Brain microvascular endothelial cell (primary cell): Measurements from ENCODE around the gene MAP4K1.
"Not testable (repeated sequence)": the region's sequence is repeated elsewhere in the genome, so short reads cannot be mapped to it uniquely, and the experiment has no call there.

Source experiments
- DNase-seq: peaks from one replicate; pipeline ENCODE4 v3.0.0-alpha.2; 2020
- H3K27ac ChIP-seq: fragments of 250-450 bp; sonication (Bioruptor Pico); 2 replicates; pipeline ENCODE4 v1.5.1; 2020; ENCODE audit warnings: mild to moderate bottlenecking, moderate library complexity
- H3K27me3 ChIP-seq: fragments of 250-450 bp; sonication (Bioruptor Pico); replicated peaks from 2 replicates; pipeline ENCODE4 v1.5.1; 2020; ENCODE audit warnings: mild to moderate bottlenecking
- H3K36me3 ChIP-seq: fragments of 250-450 bp; sonication (Bioruptor Pico); replicated peaks from 2 replicates; pipeline ENCODE4 v1.5.1; 2020; ENCODE audit warnings: mild to moderate bottlenecking
- H3K4me3 ChIP-seq: 2 replicates; pipeline ENCODE4 v1.5.1; 2011; ENCODE audit warnings: low read depth, mild to moderate bottlenecking, control low read depth, low read length, moderate library complexity
- CTCF ChIP-seq: IDR thresholded peaks from 2 replicates; pipeline ENCODE4 v1.5.1; 2011; ENCODE audit warnings: low read depth, mild to moderate bottlenecking, moderate library complexity, low read length, control low read depth, inconsistent platforms; ENCODE audit errors: missing control alignments
- in situ Hi-C: cut with HindIII; loops from 2 replicates; pipeline ENCODE4 v1.10.0; 2017; ENCODE audit warnings: low sequenced_read_pairs, low pct_ligation_motif_present

Gene MAP4K1

GRCh38 chr19:38639679-38640078, 21.9 kb upstream of the MAP4K1 start:
- no peak overlapping the region for H3K4me3 ChIP-seq
- no peak overlapping the region for H3K27ac ChIP-seq
- in situ Hi-C loops: no loop called here
- peaks cover 12% of the 10 kb centered on the region for H3K36me3 ChIP-seq
- no peaks in the 10 kb centered on the region for H3K27me3 ChIP-seq
- DNase-seq: no peak
- TF ChIP-seq CTCF: no peak

DNA sequence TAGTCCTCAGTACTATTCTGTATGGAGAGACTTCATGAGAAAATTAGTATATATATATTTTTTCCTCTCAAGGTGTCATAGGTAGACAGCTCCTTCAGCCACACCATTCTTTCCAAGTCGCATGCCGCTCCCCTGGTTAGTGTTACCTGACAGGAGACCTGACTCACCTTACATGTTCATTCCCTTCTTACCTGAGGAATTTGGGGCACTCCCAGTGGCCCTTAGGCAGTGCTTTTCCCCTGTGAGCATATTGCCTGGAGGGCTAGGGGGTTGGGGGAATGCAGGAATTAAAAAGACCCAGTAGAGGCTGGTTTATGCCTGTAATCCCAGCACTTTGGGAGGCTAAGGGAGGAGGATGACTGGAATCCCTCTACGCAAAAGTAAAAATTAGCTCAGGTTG, 20.7 kb upstream of the MAP4K1 start:
- Histone ChIP-seq H3K27ac (no peak overlapping the region), H3K36me3 (peaks cover 12% of the 10 kb centered on the region)
- in situ Hi-C loops: no loop called here

DNA sequence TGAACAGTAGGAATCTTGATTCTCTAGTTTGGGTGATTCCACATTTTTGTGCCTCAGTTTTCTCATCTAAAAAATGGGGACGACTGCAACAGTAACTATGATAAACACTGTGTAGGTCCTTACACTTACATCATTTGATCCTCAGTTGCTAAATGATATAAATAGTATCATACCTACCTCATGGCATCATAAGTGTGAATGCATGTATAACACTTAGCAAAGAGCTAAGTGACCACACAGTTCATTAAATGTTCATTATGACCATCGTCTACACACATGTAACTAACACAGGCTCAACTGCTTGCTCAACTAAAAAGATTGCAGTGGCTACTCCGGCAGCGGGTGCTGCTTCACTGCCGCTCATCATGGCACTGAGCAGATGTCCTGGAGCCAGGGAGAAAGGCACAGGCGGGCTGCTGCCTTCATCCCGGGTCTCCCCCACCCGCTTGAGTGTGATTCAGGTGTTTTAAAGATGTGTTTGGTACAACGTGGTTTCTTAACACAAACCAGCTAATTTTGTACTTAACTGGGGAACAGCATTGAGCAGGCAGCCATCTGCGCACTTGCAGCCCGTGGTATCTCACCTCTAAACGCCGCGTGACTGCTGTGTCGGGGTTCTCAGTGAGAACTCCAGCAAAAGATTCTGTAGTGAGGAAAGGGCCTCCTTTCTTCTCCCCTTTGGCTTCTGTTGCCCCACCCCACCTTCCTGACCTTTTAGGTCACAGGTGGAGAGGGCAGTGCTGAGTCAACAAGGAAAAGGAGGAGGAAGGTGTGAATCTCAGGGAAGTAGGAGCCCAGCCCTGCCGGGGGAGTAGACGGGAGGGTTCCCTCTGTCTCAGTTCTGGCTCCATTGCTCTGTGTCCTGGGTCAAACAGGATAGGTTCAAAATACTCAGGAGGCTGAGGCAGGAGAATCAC, 18.0 kb upstream of the MAP4K1 start:
- Histone ChIP-seq H3K27ac (no peak overlapping the region), H3K4me3 (no peak overlapping the region), H3K36me3 (peaks cover 32% of the 10 kb centered on the region), H3K27me3 (no peaks in the 10 kb centered on the region)
- DNase-seq: no peak
- in situ Hi-C loops: no loop called here
- TF ChIP-seq CTCF: no peak

More for the DNA sequence above, 20.7 kb upstream of the MAP4K1 start:
- no peak for DNase-seq
- H3K4me3 ChIP-seq: no peak overlapping the region
- H3K27me3 ChIP-seq: no peaks in the 10 kb centered on the region
- no peak for TF ChIP-seq CTCF

DNA sequence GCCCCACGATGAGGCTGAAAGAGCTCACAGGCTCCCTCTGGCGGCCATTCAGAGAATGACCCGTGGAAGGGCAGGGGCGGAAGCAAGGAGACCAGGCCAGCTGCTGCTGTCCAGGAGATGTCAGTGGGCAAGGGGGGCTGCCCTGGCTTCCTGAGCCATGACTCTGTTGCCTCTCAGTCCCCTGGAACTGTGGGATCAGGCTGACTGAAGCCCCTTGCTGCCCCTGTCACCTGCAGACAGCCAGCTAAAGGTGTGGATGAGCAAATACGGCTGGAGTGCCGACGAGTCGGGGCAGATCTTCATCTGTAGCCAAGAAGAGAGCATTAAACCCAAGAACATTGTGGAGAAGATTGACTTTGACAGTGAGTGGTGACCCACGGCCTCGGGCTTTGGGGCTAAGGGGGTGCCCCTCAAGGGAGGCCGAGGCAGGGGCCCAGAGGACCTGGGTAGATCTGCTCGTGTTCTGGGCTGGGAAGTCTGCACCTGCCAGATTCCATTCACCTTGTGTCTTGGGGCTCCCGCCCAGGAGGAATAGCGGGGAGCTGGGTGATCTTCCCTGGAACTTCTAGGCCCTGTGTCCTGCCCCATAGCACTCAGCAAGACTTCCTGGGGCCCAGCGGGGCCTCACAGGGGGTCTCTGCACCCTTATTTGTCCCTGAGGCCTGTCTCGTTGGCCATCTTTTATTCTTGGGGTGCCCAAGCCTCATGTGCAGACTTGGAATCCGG, 17.2 kb upstream of the MAP4K1 start:
- in situ Hi-C loops: no loop called here
- H3K27ac ChIP-seq: no peak overlapping the region
- peak; percentile 49 for DNase-seq
- H3K27me3 ChIP-seq: no peaks in the 10 kb centered on the region
- H3K4me3 ChIP-seq: no peak overlapping the region
- peak; percentile 95 for TF ChIP-seq CTCF
- peaks cover 36% of the 10 kb centered on the region for H3K36me3 ChIP-seq

DNA sequence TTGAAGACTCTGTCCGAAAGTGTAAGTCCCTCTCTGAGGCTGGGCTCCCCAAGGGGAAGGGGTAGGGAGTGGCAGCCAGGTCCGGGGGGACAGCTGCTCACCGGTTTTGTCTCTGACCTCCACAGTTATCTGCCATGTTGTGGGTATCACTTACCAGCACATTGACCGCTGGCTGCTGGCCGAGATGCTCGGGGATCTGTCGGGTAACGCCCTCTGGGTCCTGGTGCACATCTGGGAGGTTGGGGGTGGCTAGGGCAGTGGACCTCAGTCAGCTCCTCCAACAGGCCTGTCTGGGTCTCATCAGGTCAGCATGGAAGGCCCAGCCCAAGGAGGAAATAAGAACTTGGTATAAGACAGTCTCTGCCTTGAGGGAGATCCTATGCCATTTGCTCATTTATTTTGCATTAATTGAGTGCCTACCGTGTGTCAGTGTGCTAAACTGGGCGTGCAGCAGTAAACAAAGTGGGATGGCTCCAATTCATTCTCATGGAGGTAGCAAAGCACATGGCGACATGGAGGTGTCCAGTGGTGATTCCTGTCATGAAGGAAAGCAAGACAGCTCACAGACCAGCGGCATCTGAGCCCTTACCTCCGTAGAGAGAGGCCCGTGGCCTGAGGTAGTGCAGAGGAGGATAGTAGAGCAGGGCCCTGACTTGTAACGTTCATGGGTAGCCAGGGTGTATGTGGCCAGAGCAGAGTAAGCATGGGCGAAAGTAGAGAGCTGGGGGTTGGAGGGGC, 14.9 kb upstream of the MAP4K1 start:
- H3K36me3 ChIP-seq: peaks cover 54% of the 10 kb centered on the region

DNA sequence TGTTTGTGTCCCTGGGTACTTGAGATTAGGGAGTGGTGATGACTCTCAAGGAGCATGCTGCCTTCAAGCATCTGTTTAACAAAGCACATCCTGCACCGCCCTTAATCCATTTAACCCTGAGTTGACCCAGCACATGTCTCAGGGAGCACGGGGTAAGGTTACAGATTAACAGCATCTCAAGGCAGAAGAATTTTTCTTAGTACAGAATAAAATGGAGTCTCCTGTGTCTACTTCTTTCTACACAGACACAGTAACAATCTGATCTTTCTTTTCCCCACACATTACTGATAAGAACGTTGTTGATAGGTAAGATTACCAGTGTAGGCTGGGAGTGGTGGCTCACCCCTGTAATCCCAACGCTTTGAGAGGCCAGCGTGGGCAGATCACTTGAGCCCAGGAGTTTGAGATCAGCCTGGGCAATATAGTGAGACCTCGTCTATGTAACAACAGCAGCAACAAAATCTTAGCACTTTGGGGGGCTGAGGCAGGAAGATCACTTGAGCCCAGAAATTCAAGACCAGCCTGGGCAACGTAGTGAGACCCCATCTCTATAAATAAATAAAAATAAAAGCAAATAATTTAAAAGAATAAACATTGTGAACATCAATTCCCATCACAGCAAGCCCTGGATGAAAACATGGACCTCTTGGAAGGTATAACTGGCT, 14.2 kb upstream of the MAP4K1 start:
- H3K4me3 ChIP-seq, H3K27ac ChIP-seq, DNase-seq, H3K27me3 ChIP-seq, in situ Hi-C loops: not testable (repeated sequence)
- H3K36me3 ChIP-seq: peaks cover 58% of the 10 kb centered on the region

More for the DNA sequence above, 14.9 kb upstream of the MAP4K1 start:
- no peak overlapping the region for H3K4me3 ChIP-seq
- no peak for DNase-seq
- H3K27me3 ChIP-seq: no peaks in the 10 kb centered on the region
- TF ChIP-seq CTCF: no peak
- in situ Hi-C loops: no loop called here
- H3K27ac ChIP-seq: no peak overlapping the region

DNA sequence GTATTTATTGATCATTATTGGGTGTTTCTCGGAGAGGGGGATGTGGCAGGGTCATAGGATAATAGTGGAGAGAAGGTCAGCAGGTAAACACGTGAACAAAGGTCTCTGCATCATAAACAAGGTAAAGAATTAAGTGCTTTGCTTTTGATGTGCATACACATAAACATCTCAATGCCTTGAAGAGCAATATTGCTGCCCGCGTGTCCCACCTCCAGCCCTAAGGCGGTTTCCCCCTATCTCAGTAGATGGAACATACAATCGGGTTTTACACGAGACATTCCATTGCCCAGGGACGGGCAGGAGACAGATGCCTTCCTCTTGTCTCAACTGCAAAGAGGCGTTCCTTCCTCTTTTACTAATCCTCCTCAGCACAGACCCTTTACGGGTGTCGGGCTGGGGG, 13.5 kb upstream of the MAP4K1 start:
- DNase-seq, H3K4me3 ChIP-seq, H3K27me3 ChIP-seq, H3K27ac ChIP-seq, in situ Hi-C loops: not testable (repeated sequence)
- peaks cover 63% of the 10 kb centered on the region for H3K36me3 ChIP-seq
